HG02588 (cell line): ENCODE measurements around the gene STPG3.

Experiments
- ATAC-seq: cut with Tn5 transposase; IDR thresholded peaks from one replicate; pipeline ENCODE4 v1.9.1; 2021; ENCODE audit warnings: mild to moderate bottlenecking, moderate library complexity; ENCODE audit not compliant: unreplicated experiment

Gene STPG3

GRCh38 chr9:137278061-137278701 is 27.1 kb downstream of the STPG3 start:
- no peak for ATAC-seq

GRCh38 chr9:137278721-137279711 is 27.9 kb downstream of the STPG3 start:
- ATAC-seq = no peak

GRCh38 chr9:137279741-137280473 is 28.8 kb downstream of the STPG3 start:
- no peak for ATAC-seq

GRCh38 chr9:137280474-137281344 is 29.6 kb downstream of the STPG3 start:
- ATAC-seq = no peak

GRCh38 chr9:137281345-137282116 is 30.4 kb downstream of the STPG3 start:
- ATAC-seq = no peak

- ATAC-seq = no peak
Observed at GRCh38 chr9:137286975-137287383, 35.9 kb downstream of the STPG3 start.

GRCh38 chr9:137293094-137293481 is 42.0 kb downstream of the STPG3 start:
- ATAC-seq = no peak

GRCh38 chr9:137293482-137294090 is 42.5 kb downstream of the STPG3 start:
- ATAC-seq = no peak

GRCh38 chr9:137294091-137294680 is 43.1 kb downstream of the STPG3 start:
- ATAC-seq = no peak

- no peak for ATAC-seq
Observed at GRCh38 chr9:137294681-137295237, 43.7 kb downstream of the STPG3 start.

GRCh38 chr9:137295238-137295811 is 44.2 kb downstream of the STPG3 start:
- no peak for ATAC-seq

GRCh38 chr9:137295849-137296669 is 45.0 kb downstream of the STPG3 start:
- ATAC-seq = no peak

GRCh38 chr9:137296670-137297664 is 45.9 kb downstream of the STPG3 start:
- ATAC-seq = no peak

- no peak for ATAC-seq
Observed at GRCh38 chr9:137297966-137298365, 46.9 kb downstream of the STPG3 start.

- no peak for ATAC-seq
Observed at GRCh38 chr9:137298401-137299202, 47.5 kb downstream of the STPG3 start.
